A673 (cell line): ENCODE data around the gene FAM149A. TPM values are rescaled to one million over a fixed set of nuclear protein-coding genes. Genes with fewer than 3 reads are reported as not detected.
A peak's percentile ranks its signal among the peaks of the same experiment; 100 is the strongest.

ENCODE experiments used
- BruUV-seq: library from RNA; stranded (reverse); fragments of 400-500 nt; replicated peaks from 2 replicates; lab custom pipeline; 2021; lab: Mats Ljungman, UMichigan
- CTCF ChIA-PET: fragments of 300-600 bp; sonication (Branson Sonifier 250); formaldehyde crosslinking; loops from one replicate; lab custom pipeline; 2022; ENCODE audit warnings: antibody characterized with exemption; lab: Charles Lee
- POLR2A ChIA-PET: fragments of 300-600 bp; sonication (Branson Sonifier 250); formaldehyde crosslinking; loops from one replicate; lab custom pipeline; 2022; ENCODE audit warnings: antibody characterized with exemption; ENCODE audit not compliant: low non-redundant PET; lab: Charles Lee
- DNase-seq: peaks from one replicate; pipeline ENCODE4 v3.0.0-alpha.2; 2015; ENCODE audit warnings: low spot score
- H3K27ac ChIP-seq: fragments of 200-600 bp; sonication (generic); 2 replicates; pipeline ENCODE4 v1.5.1; 2016; ENCODE audit warnings: mixed run types, low read depth, mild to moderate bottlenecking, mixed read lengths, antibody characterized with exemption, low read length; ENCODE audit not compliant: poor library complexity, severe bottlenecking
- H3K27me3 ChIP-seq: fragments of 200-600 bp; sonication (generic); replicated peaks from 2 replicates; pipeline ENCODE4 v1.6.1; 2017; ENCODE audit warnings: mixed run types, low read depth, mild to moderate bottlenecking, mixed read lengths, antibody characterized with exemption, low read length; ENCODE audit not compliant: insufficient read depth, poor library complexity
- H3K36me3 ChIP-seq: fragments of 200-600 bp; sonication (generic); 2 replicates; pipeline ENCODE4 v1.6.1; 2016; ENCODE audit warnings: mixed run types, mild to moderate bottlenecking, mixed read lengths, antibody characterized with exemption, low read length; ENCODE audit not compliant: insufficient read depth, poor library complexity, severe bottlenecking
- H3K4me1 ChIP-seq: fragments of 200-600 bp; sonication (generic); 2 replicates; pipeline ENCODE4 v1.6.1; 2017; ENCODE audit warnings: mixed run types, mild to moderate bottlenecking, mixed read lengths, antibody characterized with exemption, low read length; ENCODE audit not compliant: insufficient read depth, poor library complexity, severe bottlenecking
- H3K4me3 ChIP-seq: fragments of 200-600 bp; sonication (generic); 2 replicates; pipeline ENCODE4 v1.5.1; 2016; ENCODE audit warnings: low read depth, mixed run types, mild to moderate bottlenecking, mixed read lengths, low read length; ENCODE audit not compliant: poor library complexity, severe bottlenecking
- H3K9me3 ChIP-seq: fragments of 200-600 bp; sonication (generic); 2 replicates; pipeline ENCODE4 v1.6.1; 2016; ENCODE audit warnings: mixed run types, low read depth, mild to moderate bottlenecking, mixed read lengths, antibody characterized with exemption, low read length; ENCODE audit not compliant: poor library complexity, severe bottlenecking
- CTCF ChIP-seq: fragments of 300-800, 200-600 bp; sonication (generic); conservative IDR thresholded peaks from 2 replicates; pipeline ENCODE4 v1.5.1; 2017; ENCODE audit warnings: low read depth, mild to moderate bottlenecking, antibody characterized with exemption, low read length, moderate library complexity, mixed read lengths
- EZH2 ChIP-seq: fragments of 200-600 bp; sonication (generic); IDR thresholded peaks from 2 replicates; pipeline ENCODE4 v1.6.1; 2017; ENCODE audit warnings: borderline replicate concordance, low read depth, mild to moderate bottlenecking, mixed read lengths, antibody characterized with exemption, low read length; ENCODE audit not compliant: poor library complexity, severe bottlenecking
- intact Hi-C: fragments of 100-400 bp; cut with micrococcal nuclease; formaldehyde crosslinking; loops from one replicate; pipeline ENCODE4 v1.10.0; 2022; ENCODE audit not compliant: unreplicated experiment
- total RNA-seq: library from RNA; stranded (reverse); gene quantifications from 2 replicates; pipeline ENCODE4 v1.2.3, GENCODE V29; 2021

Gene FAM149A
- total RNA-seq, 1 experiment from 2014 or later = 0.90 TPM

GRCh38 chr4:186169945-186170802, 65.7 kb downstream of the FAM149A start:
- no peak for DNase-seq
- H3K9me3 ChIP-seq = no peaks in the 10 kb centered on the region
- no peak overlapping the region for H3K4me3 ChIP-seq
- ChIA-PET POLR2A (no interaction called here), CTCF (interaction anchor here (0.6 kb wide), 1 partner anchor 20 kb away, joined by 5 read pairs; no protein-coding TSS in a partner anchor)
- H3K27ac ChIP-seq = no peak overlapping the region
- TF ChIP-seq CTCF (no peak), EZH2 (no peak)
- no TSS peak for BruUV-seq
- intact Hi-C loops = no loop called here
- H3K27me3 ChIP-seq = no peaks in the 10 kb centered on the region
- peaks cover 6% of the 10 kb centered on the region for H3K4me1 ChIP-seq
- no peaks in the 10 kb centered on the region for H3K36me3 ChIP-seq

- DNase-seq = peak; percentile 54
- H3K4me1 ChIP-seq = peaks cover 6% of the 10 kb centered on the region
- no peaks in the 10 kb centered on the region for H3K27me3 ChIP-seq
- intact Hi-C loops = no loop called here
- H3K27ac ChIP-seq = no peak overlapping the region
- TF ChIP-seq EZH2 (no peak), CTCF (no peak)
- CTCF ChIA-PET = no interaction called here
- H3K36me3 ChIP-seq = no peaks in the 10 kb centered on the region
- no peaks in the 10 kb centered on the region for H3K9me3 ChIP-seq
- no peak overlapping the region for H3K4me3 ChIP-seq
- BruUV-seq = no TSS peak
- POLR2A ChIA-PET = no interaction called here
These were observed 66.5 kb downstream of the FAM149A start for GRCh38 chr4:186170966-186171365.

- peaks cover 6% of the 10 kb centered on the region for H3K4me1 ChIP-seq
- H3K27ac ChIP-seq = no peak overlapping the region
- no peak overlapping the region for H3K4me3 ChIP-seq
- no peak for DNase-seq
- H3K36me3 ChIP-seq = no peaks in the 10 kb centered on the region
- TF ChIP-seq CTCF (no peak), EZH2 (no peak)
- H3K9me3 ChIP-seq = no peaks in the 10 kb centered on the region
- ChIA-PET POLR2A (no interaction called here), CTCF (no interaction called here)
- BruUV-seq = no TSS peak
- no peaks in the 10 kb centered on the region for H3K27me3 ChIP-seq
- intact Hi-C loops = no loop called here
These were observed 68.0 kb downstream of the FAM149A start for GRCh38 chr4:186172546-186172945.
